ENCODE results near the gene CPEB4. TPM values are rescaled to one million over a fixed set of nuclear protein-coding genes. Genes with fewer than 3 reads are reported as not detected.
A peak's percentile ranks its signal among the peaks of the same experiment; 100 is the strongest.

CPEB4 gene
- polyA plus RNA-seq, 2 donors: 10.3 to 12.4 TPM

GRCh38 chr5:173920866-173921555 is 32.9 kb downstream of the CPEB4 start:
- no peaks in the 10 kb centered on the region for H3K9me3 ChIP-seq (ENCODE audit: control insufficient read depth in 2 of 2, insufficient read depth in 1 of 2, low read depth in 1 of 2, low read length in 1 of 2)
- 74% methylated on average over 3 of the region's 3 CpGs for WGBS, 2 donors
- no peak overlapping the region for H3K4me3 ChIP-seq (ENCODE audit: low read depth in 1 of 2, low read length in 2 of 2)
- H3K27ac ChIP-seq (ENCODE audit: low read depth in 2 of 2, low read length in 1 of 2): peak overlapping the region in 1 of 2 donors; percentile 34
- no peaks in the 10 kb centered on the region for H3K4me1 ChIP-seq (ENCODE audit: control insufficient read depth in 2 of 2, insufficient read depth in 2 of 2, low read length in 1 of 2)
- no peaks in the 10 kb centered on the region for H3K27me3 ChIP-seq (ENCODE audit: control insufficient read depth in 1 of 2, insufficient read depth in 2 of 2, low read length in 2 of 2)
- H3K36me3 ChIP-seq (ENCODE audit: control insufficient read depth in 2 of 2, insufficient read depth in 2 of 2, low read length in 1 of 2): peaks cover 0 to 2% of the 10 kb centered on the region in 2 donors

- Histone ChIP-seq H3K27me3 (ENCODE audit: control insufficient read depth in 1 of 2, insufficient read depth in 2 of 2, low read length in 2 of 2) (no peaks in the 10 kb centered on the region), H3K36me3 (ENCODE audit: control insufficient read depth in 2 of 2, insufficient read depth in 2 of 2, low read length in 1 of 2) (peaks cover 0 to 4% of the 10 kb centered on the region in 2 donors), H3K4me1 (ENCODE audit: control insufficient read depth in 2 of 2, insufficient read depth in 2 of 2, low read length in 1 of 2) (no peaks in the 10 kb centered on the region), H3K4me3 (ENCODE audit: low read depth in 1 of 2, low read length in 2 of 2) (no peak overlapping the region), H3K9me3 (ENCODE audit: control insufficient read depth in 2 of 2, insufficient read depth in 1 of 2, low read depth in 1 of 2, low read length in 1 of 2) (no peaks in the 10 kb centered on the region), H3K27ac (ENCODE audit: low read depth in 2 of 2, low read length in 1 of 2) (no peak overlapping the region)
- WGBS, 2 donors: 93 to 98% methylated on average over 2 of the region's 2 CpGs
Observed at GRCh38 chr5:173922527-173922926, 34.4 kb downstream of the CPEB4 start.

GRCh38 chr5:173923218-173924095 is 35.3 kb downstream of the CPEB4 start:
- Histone ChIP-seq H3K9me3 (ENCODE audit: control insufficient read depth in 2 of 2, insufficient read depth in 1 of 2, low read depth in 1 of 2, low read length in 1 of 2) (no peaks in the 10 kb centered on the region), H3K4me3 (ENCODE audit: low read depth in 1 of 2, low read length in 2 of 2) (no peak overlapping the region), H3K36me3 (ENCODE audit: control insufficient read depth in 2 of 2, insufficient read depth in 2 of 2, low read length in 1 of 2) (peaks cover 0 to 4% of the 10 kb centered on the region in 2 donors), H3K27ac (ENCODE audit: low read depth in 2 of 2, low read length in 1 of 2) (no peak overlapping the region), H3K27me3 (ENCODE audit: control insufficient read depth in 1 of 2, insufficient read depth in 2 of 2, low read length in 2 of 2) (no peaks in the 10 kb centered on the region), H3K4me1 (ENCODE audit: control insufficient read depth in 2 of 2, insufficient read depth in 2 of 2, low read length in 1 of 2) (no peaks in the 10 kb centered on the region)
- whole genome bisulfite sequencing, 2 donors: 58 to 62% methylated on average over 3 of the region's 3 CpGs

GRCh38 chr5:173924899-173925298 is 36.8 kb downstream of the CPEB4 start:
- H3K27me3 ChIP-seq (ENCODE audit: control insufficient read depth in 1 of 2, insufficient read depth in 2 of 2, low read length in 2 of 2): no peaks in the 10 kb centered on the region
- peaks cover 0 to 4% of the 10 kb centered on the region in 2 donors for H3K36me3 ChIP-seq (ENCODE audit: control insufficient read depth in 2 of 2, insufficient read depth in 2 of 2, low read length in 1 of 2)
- no peaks in the 10 kb centered on the region for H3K4me1 ChIP-seq (ENCODE audit: control insufficient read depth in 2 of 2, insufficient read depth in 2 of 2, low read length in 1 of 2)
- H3K4me3 ChIP-seq (ENCODE audit: low read depth in 1 of 2, low read length in 2 of 2): no peak overlapping the region
- H3K27ac ChIP-seq (ENCODE audit: low read depth in 2 of 2, low read length in 1 of 2): no peak overlapping the region
- no peaks in the 10 kb centered on the region for H3K9me3 ChIP-seq (ENCODE audit: control insufficient read depth in 2 of 2, insufficient read depth in 1 of 2, low read depth in 1 of 2, low read length in 1 of 2)

DNA sequence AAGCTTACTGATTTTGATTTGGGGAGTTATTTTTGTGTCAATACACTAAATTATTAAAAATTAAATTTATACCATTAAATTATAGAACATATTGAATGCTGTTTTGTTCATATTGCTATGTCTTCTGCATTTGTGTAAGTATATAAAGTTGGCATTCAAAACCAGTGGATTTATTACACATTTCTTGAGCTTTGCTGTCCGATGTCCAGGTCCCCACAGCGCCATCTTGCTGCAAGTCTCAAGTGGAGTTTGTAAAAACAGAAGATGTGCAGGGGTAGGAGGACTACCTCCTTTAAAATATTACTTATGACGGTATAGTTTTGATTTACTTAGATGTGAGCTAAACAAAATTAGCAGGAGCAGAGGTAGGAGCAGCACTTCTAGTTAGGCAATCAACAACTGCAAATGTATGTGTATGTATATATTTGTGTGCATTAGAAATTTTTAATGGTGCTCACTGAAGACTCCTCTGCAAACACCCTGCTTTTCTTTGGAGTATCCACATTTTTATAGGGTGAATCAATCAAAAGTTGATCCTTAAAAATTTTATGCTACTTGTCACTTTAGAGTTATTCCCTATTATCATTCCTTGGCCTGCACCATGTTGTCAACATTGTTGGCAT is 37.4 kb downstream of the CPEB4 start:
- peaks cover 0 to 4% of the 10 kb centered on the region in 2 donors for H3K36me3 ChIP-seq (ENCODE audit: control insufficient read depth in 2 of 2, insufficient read depth in 2 of 2, low read length in 1 of 2)
- H3K4me3 ChIP-seq (ENCODE audit: low read depth in 1 of 2, low read length in 2 of 2): no peak overlapping the region
- no peaks in the 10 kb centered on the region for H3K9me3 ChIP-seq (ENCODE audit: control insufficient read depth in 2 of 2, insufficient read depth in 1 of 2, low read depth in 1 of 2, low read length in 1 of 2)
- no peaks in the 10 kb centered on the region for H3K4me1 ChIP-seq (ENCODE audit: control insufficient read depth in 2 of 2, insufficient read depth in 2 of 2, low read length in 1 of 2)
- H3K27ac ChIP-seq (ENCODE audit: low read depth in 2 of 2, low read length in 1 of 2): no peak overlapping the region
- no peaks in the 10 kb centered on the region for H3K27me3 ChIP-seq (ENCODE audit: control insufficient read depth in 1 of 2, insufficient read depth in 2 of 2, low read length in 2 of 2)
- WGBS, 2 donors: 44 to 46% methylated on average over 3 of the region's 3 CpGs

GRCh38 chr5:173926359-173926758 is 38.2 kb downstream of the CPEB4 start:
- no peaks in the 10 kb centered on the region for H3K27me3 ChIP-seq (ENCODE audit: control insufficient read depth in 1 of 2, insufficient read depth in 2 of 2, low read length in 2 of 2)
- H3K4me3 ChIP-seq (ENCODE audit: low read depth in 1 of 2, low read length in 2 of 2): no peak overlapping the region
- H3K4me1 ChIP-seq (ENCODE audit: control insufficient read depth in 2 of 2, insufficient read depth in 2 of 2, low read length in 1 of 2): no peaks in the 10 kb centered on the region
- H3K36me3 ChIP-seq (ENCODE audit: control insufficient read depth in 2 of 2, insufficient read depth in 2 of 2, low read length in 1 of 2): peaks cover 0 to 4% of the 10 kb centered on the region in 2 donors
- H3K27ac ChIP-seq (ENCODE audit: low read depth in 2 of 2, low read length in 1 of 2): no peak overlapping the region
- H3K9me3 ChIP-seq (ENCODE audit: control insufficient read depth in 2 of 2, insufficient read depth in 1 of 2, low read depth in 1 of 2, low read length in 1 of 2): no peaks in the 10 kb centered on the region
- 54 to 56% methylated on average over 2 of the region's 2 CpGs for WGBS, 2 donors

- Histone ChIP-seq H3K36me3 (ENCODE audit: control insufficient read depth in 2 of 2, insufficient read depth in 2 of 2, low read length in 1 of 2) (peaks cover 0 to 2% of the 10 kb centered on the region in 2 donors), H3K9me3 (ENCODE audit: control insufficient read depth in 2 of 2, insufficient read depth in 1 of 2, low read depth in 1 of 2, low read length in 1 of 2) (no peaks in the 10 kb centered on the region), H3K4me3 (ENCODE audit: low read depth in 1 of 2, low read length in 2 of 2) (no peak overlapping the region), H3K27me3 (ENCODE audit: control insufficient read depth in 1 of 2, insufficient read depth in 2 of 2, low read length in 2 of 2) (no peaks in the 10 kb centered on the region), H3K27ac (ENCODE audit: low read depth in 2 of 2, low read length in 1 of 2) (no peak overlapping the region), H3K4me1 (ENCODE audit: control insufficient read depth in 2 of 2, insufficient read depth in 2 of 2, low read length in 1 of 2) (no peaks in the 10 kb centered on the region)
- WGBS, 2 donors: 65 to 74% methylated on average over 4 of the region's 4 CpGs
Observed at GRCh38 chr5:173928871-173929574, 40.9 kb downstream of the CPEB4 start.

- Histone ChIP-seq H3K27me3 (ENCODE audit: control insufficient read depth in 1 of 2, insufficient read depth in 2 of 2, low read length in 2 of 2) (no peaks in the 10 kb centered on the region), H3K27ac (ENCODE audit: low read depth in 2 of 2, low read length in 1 of 2) (no peak overlapping the region), H3K9me3 (ENCODE audit: control insufficient read depth in 2 of 2, insufficient read depth in 1 of 2, low read depth in 1 of 2, low read length in 1 of 2) (no peaks in the 10 kb centered on the region), H3K36me3 (ENCODE audit: control insufficient read depth in 2 of 2, insufficient read depth in 2 of 2, low read length in 1 of 2) (no peaks in the 10 kb centered on the region), H3K4me3 (ENCODE audit: low read depth in 1 of 2, low read length in 2 of 2) (no peak overlapping the region), H3K4me1 (ENCODE audit: control insufficient read depth in 2 of 2, insufficient read depth in 2 of 2, low read length in 1 of 2) (no peaks in the 10 kb centered on the region)
- 60 to 71% methylated on average over 2 of the region's 2 CpGs for WGBS, 2 donors
Observed at GRCh38 chr5:173932695-173933139, 44.6 kb downstream of the CPEB4 start.

GRCh38 chr5:173933901-173934300 is 45.8 kb downstream of the CPEB4 start:
- H3K4me3 ChIP-seq (ENCODE audit: low read depth in 1 of 2, low read length in 2 of 2): no peak overlapping the region
- WGBS, 2 donors: 99 to 100% methylated on average over 2 of the region's 2 CpGs
- no peaks in the 10 kb centered on the region for H3K4me1 ChIP-seq (ENCODE audit: control insufficient read depth in 2 of 2, insufficient read depth in 2 of 2, low read length in 1 of 2)
- H3K36me3 ChIP-seq (ENCODE audit: control insufficient read depth in 2 of 2, insufficient read depth in 2 of 2, low read length in 1 of 2): no peaks in the 10 kb centered on the region
- no peaks in the 10 kb centered on the region for H3K9me3 ChIP-seq (ENCODE audit: control insufficient read depth in 2 of 2, insufficient read depth in 1 of 2, low read depth in 1 of 2, low read length in 1 of 2)
- H3K27me3 ChIP-seq (ENCODE audit: control insufficient read depth in 1 of 2, insufficient read depth in 2 of 2, low read length in 2 of 2): no peaks in the 10 kb centered on the region
- H3K27ac ChIP-seq (ENCODE audit: low read depth in 2 of 2, low read length in 1 of 2): no peak overlapping the region

All from esophagus (tissue), 2 donors.